Caco-2 (cell line): ENCODE results near the gene SQSTM1. TPM values are rescaled to one million over a fixed set of nuclear protein-coding genes. Genes with fewer than 3 reads are reported as not detected.

Experiments used
- BruUV-seq: library from RNA; stranded (reverse); fragments of 400-500 nt; replicated peaks from 2 replicates; lab custom pipeline; 2021; lab: Mats Ljungman, UMichigan
- CTCF ChIA-PET: fragments of 300-600 bp; sonication (Branson Sonifier 250); formaldehyde crosslinking; loops from one replicate; lab custom pipeline; 2022; ENCODE audit warnings: antibody characterized with exemption; lab: Charles Lee
- POLR2A ChIA-PET: fragments of 300-600 bp; sonication (Branson Sonifier 250); formaldehyde crosslinking; loops from one replicate; lab custom pipeline; 2022; ENCODE audit warnings: antibody characterized with exemption; lab: Charles Lee
- DNase-seq, 2 experiments: peaks; one replicate each; pipeline versions ENCODE4 v3.0.0 to v3.0.0-alpha.2; 2020 to 2022
- H3K27me3 ChIP-seq: replicated peaks from 2 replicates; pipeline ENCODE4 v1.6.0; 2011; ENCODE audit warnings: low read length; ENCODE audit not compliant: control insufficient read depth, insufficient read depth
- H3K36me3 ChIP-seq: 2 replicates; pipeline ENCODE4 v1.5.1; 2011; ENCODE audit warnings: low read length; ENCODE audit not compliant: control insufficient read depth, insufficient read depth
- H3K4me1 ChIP-seq: fragments of 250-450 bp; sonication (Bioruptor Pico); 2 replicates; pipeline ENCODE4 v1.5.1; 2020; ENCODE audit warnings: mild to moderate bottlenecking
- H3K4me3 ChIP-seq: 2 replicates; pipeline ENCODE4 v1.5.1; 2011; ENCODE audit warnings: low read depth, mild to moderate bottlenecking, control low read depth, low read length
- H3K9me3 ChIP-seq: fragments of 250-450 bp; sonication (Bioruptor Pico); 2 replicates; pipeline ENCODE4 v1.5.1; 2020; ENCODE audit warnings: mild to moderate bottlenecking, moderate library complexity
- H3K27ac Mint-ChIP-seq: one replicate; pipeline ENCODE4 v1.8.0; 2022; ENCODE audit warnings: mixed read lengths; ENCODE audit not compliant: unreplicated experiment
- H3K27me3 Mint-ChIP-seq: one replicate; pipeline ENCODE4 v1.8.0; 2022; ENCODE audit warnings: mixed read lengths; ENCODE audit not compliant: insufficient read depth, unreplicated experiment
- H3K36me3 Mint-ChIP-seq: one replicate; pipeline ENCODE4 v1.8.0; 2022; ENCODE audit warnings: mild to moderate bottlenecking, mixed read lengths; ENCODE audit not compliant: insufficient read depth, unreplicated experiment
- H3K4me1 Mint-ChIP-seq: one replicate; pipeline ENCODE4 v1.8.0; 2022; ENCODE audit warnings: low read depth, mixed read lengths; ENCODE audit not compliant: unreplicated experiment
- H3K4me3 Mint-ChIP-seq: one replicate; pipeline ENCODE4 v1.8.0; 2022; ENCODE audit warnings: mild to moderate bottlenecking, moderate library complexity, mixed read lengths; ENCODE audit not compliant: unreplicated experiment
- H3K9me3 Mint-ChIP-seq: one replicate; pipeline ENCODE4 v1.8.0; 2022; ENCODE audit warnings: mixed read lengths; ENCODE audit not compliant: unreplicated experiment
- CTCF ChIP-seq, 2 experiments: fragments of 200-600 bp in 1 of 2; IDR thresholded peaks; 1 replicate in 1 of 2; 2 replicates in 1 of 2; pipeline versions ENCODE4 v1.5.1 to v1.8.0; 2011 to 2022; ENCODE audit warnings: antibody characterized with exemption in 1 of 2, control low read depth in 1 of 2, inconsistent platforms in 1 of 2, low read depth in 1 of 2, low read length in 1 of 2, mild to moderate bottlenecking in 1 of 2, moderate library complexity in 1 of 2; ENCODE audit not compliant: insufficient read depth in 1 of 2, severe bottlenecking in 1 of 2, unreplicated experiment in 1 of 2
- intact Hi-C: fragments of 100-400 bp; cut with micrococcal nuclease; formaldehyde crosslinking; loops from one replicate; pipeline ENCODE4 v1.10.0; 2022; ENCODE audit not compliant: unreplicated experiment
- total RNA-seq: library from RNA; stranded (reverse); gene quantifications from 2 replicates; pipeline ENCODE4 v1.2.3, GENCODE V29; 2022

Gene SQSTM1
- total RNA-seq, 1 experiment from 2014 or later: 259 TPM

GRCh38 chr5:179803651-179804554 is 16.8 kb upstream of the SQSTM1 start:
- Mint-ChIP-seq H3K4me3 (peak overlapping the region; percentile 37), H3K4me1 (peaks cover 13% of the 10 kb centered on the region), H3K27me3 (no peaks in the 10 kb centered on the region), H3K27ac (peak overlapping the region; percentile 81), H3K36me3 (peaks cover 69% of the 10 kb centered on the region), H3K9me3 (no peaks in the 10 kb centered on the region)
- CTCF ChIA-PET: no interaction called here
- Histone ChIP-seq H3K9me3 (no peaks in the 10 kb centered on the region), H3K36me3 (peaks cover 9% of the 10 kb centered on the region), H3K27me3 (no peaks in the 10 kb centered on the region), H3K4me3 (no peak overlapping the region), H3K4me1 (peaks cover 18% of the 10 kb centered on the region)
- no peak for TF ChIP-seq CTCF (IDR thresholded peaks at IDR 0.05; ENCODE audit: insufficient read depth in 1 of 2, low read depth in 1 of 2, low read length in 1 of 2, severe bottlenecking in 1 of 2, unreplicated experiment in 1 of 2)
- intact Hi-C loops: no loop called here
- BruUV-seq: no TSS peak
- POLR2A ChIA-PET: no interaction called here
- DNase-seq: no peak

- peaks cover 64% of the 10 kb centered on the region for H3K36me3 Mint-ChIP-seq
- DNase-seq: no peak
- no peaks in the 10 kb centered on the region for H3K9me3 ChIP-seq
- no peaks in the 10 kb centered on the region for H3K27me3 Mint-ChIP-seq
- H3K4me1 ChIP-seq: peaks cover 18% of the 10 kb centered on the region
- intact Hi-C loops: no loop called here
- H3K27ac Mint-ChIP-seq: peak overlapping the region; percentile 81
- TF ChIP-seq CTCF (IDR thresholded peaks at IDR 0.05; ENCODE audit: insufficient read depth in 1 of 2, low read depth in 1 of 2, low read length in 1 of 2, severe bottlenecking in 1 of 2, unreplicated experiment in 1 of 2): no peak
- peak overlapping the region; percentile 97 for H3K4me3 ChIP-seq
- no peaks in the 10 kb centered on the region for H3K9me3 Mint-ChIP-seq
- no peaks in the 10 kb centered on the region for H3K27me3 ChIP-seq
- peaks cover 13% of the 10 kb centered on the region for H3K4me1 Mint-ChIP-seq
- BruUV-seq: no TSS peak
- POLR2A ChIA-PET: no interaction called here
- CTCF ChIA-PET: no interaction called here
- H3K4me3 Mint-ChIP-seq: peak overlapping the region; percentile 72
- H3K36me3 ChIP-seq: peaks cover 5% of the 10 kb centered on the region
These were observed 16.2 kb upstream of the SQSTM1 start for GRCh38 chr5:179804555-179804947.

- Mint-ChIP-seq H3K4me3 (peak overlapping the region; percentile 72), H3K9me3 (no peaks in the 10 kb centered on the region), H3K4me1 (peaks cover 13% of the 10 kb centered on the region), H3K27ac (peak overlapping the region; percentile 81), H3K36me3 (peaks cover 61% of the 10 kb centered on the region), H3K27me3 (no peaks in the 10 kb centered on the region)
- TF ChIP-seq CTCF (IDR thresholded peaks at IDR 0.05; ENCODE audit: insufficient read depth in 1 of 2, low read depth in 1 of 2, low read length in 1 of 2, severe bottlenecking in 1 of 2, unreplicated experiment in 1 of 2): no peak
- CTCF ChIA-PET: interaction anchor here (0.8 to 1.1 kb wide), 3 partner anchors 14 to 50 kb away, joined by 3 read pairs; no protein-coding TSS in a partner anchor
- Histone ChIP-seq H3K4me1 (peaks cover 18% of the 10 kb centered on the region), H3K27me3 (no peaks in the 10 kb centered on the region), H3K9me3 (no peaks in the 10 kb centered on the region), H3K4me3 (peak overlapping the region; percentile 97), H3K36me3 (peaks cover 3% of the 10 kb centered on the region)
- DNase-seq: no peak
- TSS peak; percentile 33 for BruUV-seq
- intact Hi-C loops: no loop called here
- POLR2A ChIA-PET: no interaction called here
These were observed 15.6 kb upstream of the SQSTM1 start for GRCh38 chr5:179805070-179805528.
